ENCODE measurements around the gene MSGN1.

Gene MSGN1

DNA sequence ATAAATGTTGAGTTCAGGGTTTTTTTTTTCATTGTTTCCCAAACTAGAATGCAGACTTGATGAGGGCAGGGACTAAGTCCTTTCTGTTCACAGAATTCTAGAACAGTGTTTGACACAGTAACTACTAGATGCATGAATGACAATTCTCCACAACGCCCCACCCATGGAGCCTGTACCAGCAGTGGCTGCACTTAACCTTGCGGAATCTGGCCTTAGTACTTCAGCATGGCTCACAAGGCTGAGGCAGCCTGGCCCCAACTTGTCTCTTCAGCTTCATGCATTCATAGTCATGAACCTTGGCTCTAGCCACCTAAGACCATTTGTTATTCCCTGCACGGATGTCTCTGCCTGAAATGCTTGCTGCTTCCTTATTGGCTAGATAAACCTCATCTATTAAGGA lies 29.5 kb upstream of the MSGN1 start:
- no peaks in the 10 kb centered on the region for H3K9me2 ChIP-seq (ENCODE audit: low read depth, low read length)
- no peaks in the 10 kb centered on the region for H3K27me3 ChIP-seq (ENCODE audit: insufficient read depth, low read length)
- peaks cover 10% of the 10 kb centered on the region for H3K36me3 ChIP-seq (ENCODE audit: insufficient read depth, low read length)
- no peak overlapping the region for H3K4me2 ChIP-seq (ENCODE audit: low read length)
- TF ChIP-seq CTCF (IDR thresholded peaks at IDR 0.05; ENCODE audit: low read length) (no peak), EZH2 (IDR thresholded peaks at IDR 0.05; ENCODE audit: borderline replicate concordance, low read length) (no peak)
- no peak overlapping the region for H2AFZ ChIP-seq (ENCODE audit: low read length)
- no peaks in the 10 kb centered on the region for H3F3A ChIP-seq (ENCODE audit: insufficient read depth, low read length)
- no peaks in the 10 kb centered on the region for H3K4me1 ChIP-seq (ENCODE audit: insufficient read depth, low read length, severe bottlenecking)
- no peak overlapping the region for H3K4me3 ChIP-seq (ENCODE audit: low read depth, low read length, poor library complexity, severe bottlenecking)
- no peaks in the 10 kb centered on the region for H4K20me1 ChIP-seq (ENCODE audit: insufficient read depth, low read length)
- no peaks in the 10 kb centered on the region for H3K9me3 ChIP-seq (ENCODE audit: low read length)
- no peaks in the 10 kb centered on the region for H3K79me2 ChIP-seq (ENCODE audit: insufficient read depth, low read length)
- no peak overlapping the region for H3K27ac ChIP-seq (ENCODE audit: low read depth, low read length, poor library complexity, severe bottlenecking)
- no peak overlapping the region for H3K9ac ChIP-seq (ENCODE audit: low read length)

GRCh38 chr2:17788773-17789172 lies 27.5 kb upstream of the MSGN1 start:
- TF ChIP-seq EZH2 (IDR thresholded peaks at IDR 0.05; ENCODE audit: borderline replicate concordance, low read length) (no peak), CTCF (IDR thresholded peaks at IDR 0.05; ENCODE audit: low read length) (no peak)
- H3K36me3 ChIP-seq (ENCODE audit: insufficient read depth, low read length): no peaks in the 10 kb centered on the region
- no peak overlapping the region for H3K9ac ChIP-seq (ENCODE audit: low read length)
- no peaks in the 10 kb centered on the region for H3K27me3 ChIP-seq (ENCODE audit: insufficient read depth, low read length)
- H3F3A ChIP-seq (ENCODE audit: insufficient read depth, low read length): no peaks in the 10 kb centered on the region
- no peaks in the 10 kb centered on the region for H4K20me1 ChIP-seq (ENCODE audit: insufficient read depth, low read length)
- no peaks in the 10 kb centered on the region for H3K4me1 ChIP-seq (ENCODE audit: insufficient read depth, low read length, severe bottlenecking)
- no peak overlapping the region for H3K27ac ChIP-seq (ENCODE audit: low read depth, low read length, poor library complexity, severe bottlenecking)
- no peak overlapping the region for H3K4me2 ChIP-seq (ENCODE audit: low read length)
- H2AFZ ChIP-seq (ENCODE audit: low read length): no peak overlapping the region
- H3K9me2 ChIP-seq (ENCODE audit: low read depth, low read length): no peaks in the 10 kb centered on the region
- no peaks in the 10 kb centered on the region for H3K79me2 ChIP-seq (ENCODE audit: insufficient read depth, low read length)
- no peak overlapping the region for H3K4me3 ChIP-seq (ENCODE audit: low read depth, low read length, poor library complexity, severe bottlenecking)
- H3K9me3 ChIP-seq (ENCODE audit: low read length): no peaks in the 10 kb centered on the region

DNA sequence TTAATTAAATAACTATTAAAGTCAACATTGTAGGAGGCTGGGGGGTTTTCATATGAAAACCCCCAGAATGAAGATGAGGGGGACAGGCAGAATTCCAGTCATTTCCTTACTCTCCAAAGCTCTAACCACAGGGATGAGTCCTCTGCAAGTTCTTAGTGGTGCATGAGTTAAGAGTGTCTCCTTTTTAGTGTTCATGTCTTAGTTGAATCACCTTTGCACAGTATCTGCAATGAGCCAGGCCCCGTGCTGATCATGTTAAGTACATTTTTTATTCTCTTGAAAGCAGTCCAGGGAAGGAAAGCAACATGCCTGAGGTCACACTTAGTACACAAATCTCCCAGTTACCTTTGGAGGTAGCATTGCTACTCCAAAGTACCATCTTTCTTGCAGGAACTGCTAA lies 25.7 kb upstream of the MSGN1 start:
- Histone ChIP-seq H3K9me3 (ENCODE audit: low read length) (no peaks in the 10 kb centered on the region), H3K27me3 (ENCODE audit: insufficient read depth, low read length) (no peaks in the 10 kb centered on the region), H3K9me2 (ENCODE audit: low read depth, low read length) (no peaks in the 10 kb centered on the region), H3K9ac (ENCODE audit: low read length) (no peak overlapping the region), H3K36me3 (ENCODE audit: insufficient read depth, low read length) (no peaks in the 10 kb centered on the region), H3K27ac (ENCODE audit: low read depth, low read length, poor library complexity, severe bottlenecking) (no peak overlapping the region), H3K4me1 (ENCODE audit: insufficient read depth, low read length, severe bottlenecking) (no peaks in the 10 kb centered on the region), H3K4me3 (ENCODE audit: low read depth, low read length, poor library complexity, severe bottlenecking) (no peak overlapping the region), H3K4me2 (ENCODE audit: low read length) (no peak overlapping the region), H3K79me2 (ENCODE audit: insufficient read depth, low read length) (no peaks in the 10 kb centered on the region), H4K20me1 (ENCODE audit: insufficient read depth, low read length) (no peaks in the 10 kb centered on the region), H2AFZ (ENCODE audit: low read length) (no peak overlapping the region), H3F3A (ENCODE audit: insufficient read depth, low read length) (no peaks in the 10 kb centered on the region)
- no peak for TF ChIP-seq EZH2 (IDR thresholded peaks at IDR 0.05; ENCODE audit: borderline replicate concordance, low read length)
- TF ChIP-seq CTCF (IDR thresholded peaks at IDR 0.05; ENCODE audit: low read length): no peak

All from OCI-LY1 (cell line).